NCI-H1092 (cell line): Measurements from ENCODE around the gene MAPK11.

Source experiments
- DNase-seq: peaks from one replicate; lab custom pipeline; 2025; lab: John Stamatoyannopoulos, UW

MAPK11 gene

DNA sequence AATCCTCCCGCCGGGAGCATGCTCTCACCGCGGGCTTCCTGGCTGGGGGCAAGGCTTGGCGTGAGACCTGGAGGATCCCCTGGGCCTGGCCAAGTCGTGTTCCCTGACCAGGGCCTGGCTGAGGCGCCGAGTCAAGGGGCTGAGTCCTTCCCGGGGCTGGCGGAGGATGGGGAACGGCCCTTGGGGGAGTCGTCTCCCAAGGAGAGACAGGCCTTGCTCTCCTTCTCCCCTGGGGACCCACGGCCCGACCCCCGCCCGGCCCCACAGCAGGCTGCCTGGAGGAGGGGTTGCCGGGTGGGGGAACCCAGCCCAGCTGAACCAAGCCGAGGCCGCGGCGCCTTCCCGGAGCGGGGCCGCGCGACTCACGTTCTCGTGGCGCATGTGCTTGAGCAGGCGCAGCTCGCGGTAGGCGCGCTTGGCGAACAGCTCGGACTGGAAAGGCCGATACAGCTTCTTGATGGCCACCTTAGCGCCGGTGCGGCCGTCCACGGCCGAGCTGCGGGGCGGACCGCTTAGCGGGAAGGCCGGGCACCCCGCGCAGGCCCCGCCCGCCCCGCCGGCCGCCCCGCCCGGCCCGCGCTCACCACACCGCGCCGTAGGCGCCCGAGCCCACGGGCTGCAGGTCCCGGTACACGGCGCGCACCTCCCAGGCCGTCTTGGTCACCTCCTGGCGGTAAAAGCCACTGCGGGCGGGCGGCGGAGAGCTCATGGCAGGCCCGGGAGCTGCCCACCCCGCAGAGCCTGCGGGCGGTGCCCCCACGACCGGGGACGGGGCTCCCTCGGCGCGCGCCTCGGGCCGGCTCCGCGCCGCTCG lies 9.2 kb downstream of the MAPK11 start:
- DNase-seq, result no peak

DNA sequence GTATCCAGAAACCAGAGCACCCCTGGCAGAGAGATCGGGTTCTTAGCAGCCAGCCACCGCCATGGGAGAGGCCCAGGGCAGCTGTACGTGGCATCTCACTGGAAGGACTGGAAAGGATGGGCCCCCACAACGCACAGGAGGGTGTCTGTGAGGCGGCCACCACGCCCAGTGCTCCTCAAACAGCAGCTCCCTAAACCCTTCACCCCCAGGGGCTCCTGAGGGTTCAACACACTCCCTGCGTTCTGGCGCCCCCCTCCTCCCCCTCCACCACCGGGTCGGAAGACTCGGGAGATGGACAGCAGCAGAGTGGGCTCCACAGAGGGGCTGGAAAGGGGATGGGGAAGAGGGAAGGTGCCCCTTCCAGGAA lies 9.8 kb downstream of the MAPK11 start:
- no peak for DNase-seq

DNA sequence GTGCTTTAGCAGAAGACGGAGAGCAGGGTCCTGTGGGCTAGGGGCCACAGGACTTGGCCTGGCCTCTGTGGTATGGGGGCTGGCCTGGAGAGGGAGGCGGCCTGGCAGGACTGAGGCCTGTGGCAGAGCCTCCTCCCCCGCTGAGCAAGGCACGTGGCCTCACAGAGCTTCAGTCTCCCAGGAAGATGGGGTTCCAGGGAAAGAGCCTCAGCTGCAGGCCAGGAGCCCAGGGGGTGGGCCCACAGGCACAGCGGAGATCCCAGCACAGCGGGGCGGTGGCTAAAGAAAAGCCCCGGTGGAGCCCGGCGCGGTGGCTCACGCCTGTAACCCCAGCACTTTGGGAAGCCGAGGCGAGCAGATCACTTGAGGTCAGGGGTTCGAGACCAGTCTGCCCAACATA lies 10.9 kb downstream of the MAPK11 start:
- DNase-seq, result no peak

DNA sequence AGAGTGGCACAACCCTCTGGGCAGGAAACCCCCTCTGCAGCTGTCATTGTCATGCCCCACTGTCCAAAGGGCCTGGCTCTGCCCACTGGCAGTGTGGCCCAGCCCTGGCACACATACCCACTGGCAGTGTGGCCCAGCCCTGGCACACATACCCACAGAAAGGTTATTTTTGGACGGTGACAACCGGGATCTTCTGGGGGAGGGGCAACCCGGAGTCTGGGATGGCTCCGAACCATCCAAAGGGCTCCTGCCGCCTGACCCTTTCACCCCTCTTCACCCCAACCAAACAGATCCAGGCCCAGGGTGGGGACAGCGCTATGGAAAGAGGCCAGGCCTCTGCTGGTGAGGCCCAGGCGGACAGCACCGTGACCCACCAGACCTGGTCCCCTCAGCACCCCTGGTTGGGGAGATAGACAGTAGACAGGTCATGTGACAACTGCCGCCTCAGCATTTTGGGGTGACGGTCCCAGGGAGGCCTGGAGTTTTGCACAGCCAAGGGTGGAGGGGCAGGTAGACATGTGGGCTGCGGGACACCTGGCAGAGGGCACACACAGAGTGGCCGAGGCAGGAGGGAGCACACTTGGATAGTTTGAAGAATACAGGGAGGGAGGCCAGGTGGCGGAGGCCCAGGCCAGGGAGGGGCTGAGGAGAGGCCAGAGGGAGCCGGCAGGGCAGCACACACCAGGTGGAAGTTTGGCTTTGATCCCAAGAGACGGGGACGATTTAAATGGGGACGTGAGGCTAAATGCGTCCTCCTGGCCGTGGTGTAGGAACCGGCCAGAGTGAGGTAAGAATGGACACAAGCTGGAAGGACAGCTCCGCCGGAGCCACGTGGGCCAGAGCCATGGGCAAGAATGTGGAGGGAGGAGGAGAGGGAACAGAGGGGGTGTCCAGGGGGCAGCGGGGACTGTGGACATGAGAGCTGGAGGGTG lies 11.6 kb downstream of the MAPK11 start:
- DNase-seq, result no peak

DNA sequence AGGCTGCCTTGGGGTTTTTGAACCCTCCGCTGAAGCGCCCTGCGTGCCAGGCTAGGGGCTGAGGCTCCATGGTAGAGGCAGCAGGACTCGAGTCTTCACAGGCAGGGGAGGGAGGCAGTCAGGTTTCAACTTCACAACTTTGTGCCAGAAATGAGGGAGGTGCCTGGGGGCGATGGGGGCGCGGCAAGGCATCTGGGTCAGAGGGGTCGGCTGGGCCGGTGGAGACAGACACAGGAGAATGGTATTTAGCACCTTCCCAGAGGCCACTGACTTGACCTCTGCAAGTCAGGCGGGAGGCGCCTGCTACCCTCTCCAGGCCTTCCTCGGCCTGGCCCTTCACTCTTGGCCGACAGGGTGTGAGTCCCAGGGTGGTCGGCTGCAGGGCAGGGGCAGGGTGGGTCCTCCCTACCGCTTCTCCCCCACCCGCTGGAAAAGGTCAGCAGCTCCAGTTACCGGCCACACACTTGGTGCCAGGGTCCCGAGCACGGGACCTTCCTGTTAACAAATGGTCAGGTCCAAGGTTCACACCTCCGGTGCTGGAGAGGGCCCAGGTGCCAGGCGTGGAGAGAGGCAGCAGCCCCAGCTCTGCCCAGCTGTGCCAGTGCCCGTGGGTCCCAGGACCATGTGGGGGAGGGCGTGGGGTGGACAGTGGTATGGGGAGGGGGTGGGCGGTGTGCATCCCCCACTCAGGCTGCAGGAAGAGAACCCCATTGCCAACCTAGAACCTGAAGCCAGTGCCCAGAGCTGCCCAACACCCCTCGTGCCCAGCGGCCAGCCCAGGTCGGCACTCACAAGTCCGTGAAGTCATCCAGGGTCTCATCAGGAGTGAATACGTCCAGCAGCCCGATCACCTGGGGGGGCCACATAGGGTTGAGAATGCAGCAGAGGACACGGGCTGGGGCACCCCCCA lies 12.5 kb downstream of the MAPK11 start:
- no peak for DNase-seq

DNA sequence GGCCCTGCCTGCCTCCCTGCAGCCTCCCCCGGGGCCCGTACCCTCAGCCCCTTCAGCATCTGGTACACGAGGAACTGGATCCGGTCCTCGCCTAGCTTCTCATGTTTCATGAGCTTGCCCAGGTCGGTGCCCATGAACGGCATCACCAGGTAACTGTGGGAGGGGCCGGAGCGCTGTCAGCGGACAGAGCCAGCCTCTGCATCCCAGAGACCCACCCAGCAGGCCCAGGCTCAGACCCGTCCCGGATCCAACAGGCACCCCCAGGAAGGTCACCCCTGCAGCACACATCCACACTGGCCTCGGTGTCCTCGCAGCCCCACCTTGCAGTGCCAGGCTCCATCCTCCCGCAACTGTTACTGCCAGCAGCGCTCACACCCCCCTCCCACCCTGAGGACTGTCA lies 13.1 kb downstream of the MAPK11 start:
- no peak for DNase-seq

DNA sequence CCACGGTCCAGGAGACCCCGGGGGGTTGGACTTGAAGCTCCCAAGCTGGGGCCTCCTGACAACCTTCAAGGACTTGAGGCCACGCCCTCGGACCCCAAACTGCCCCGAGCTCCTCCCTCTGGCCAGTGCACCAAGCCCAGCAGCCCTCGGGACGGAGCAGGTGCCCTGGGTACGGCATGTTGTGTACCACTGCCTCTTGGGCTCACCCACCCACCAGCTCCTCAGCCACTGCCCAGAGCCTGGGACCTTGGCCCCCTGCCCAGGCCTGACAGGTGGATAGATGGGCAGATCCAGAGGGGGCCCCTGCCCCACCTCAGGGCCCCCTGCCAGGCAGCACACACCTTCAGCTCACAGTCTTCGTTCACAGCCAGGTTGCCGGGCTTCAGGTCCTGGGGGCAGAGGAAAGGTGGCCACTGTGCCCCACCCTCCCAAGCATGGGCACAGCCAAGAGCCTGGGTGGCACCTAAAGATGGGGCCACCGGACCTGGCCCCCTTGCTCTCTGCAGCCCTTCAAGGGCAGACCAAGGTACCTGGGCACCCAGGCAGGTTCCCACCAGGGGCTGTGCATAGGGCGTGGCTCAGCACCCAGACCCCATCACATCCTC lies 13.8 kb downstream of the MAPK11 start:
- no peak for DNase-seq

DNA sequence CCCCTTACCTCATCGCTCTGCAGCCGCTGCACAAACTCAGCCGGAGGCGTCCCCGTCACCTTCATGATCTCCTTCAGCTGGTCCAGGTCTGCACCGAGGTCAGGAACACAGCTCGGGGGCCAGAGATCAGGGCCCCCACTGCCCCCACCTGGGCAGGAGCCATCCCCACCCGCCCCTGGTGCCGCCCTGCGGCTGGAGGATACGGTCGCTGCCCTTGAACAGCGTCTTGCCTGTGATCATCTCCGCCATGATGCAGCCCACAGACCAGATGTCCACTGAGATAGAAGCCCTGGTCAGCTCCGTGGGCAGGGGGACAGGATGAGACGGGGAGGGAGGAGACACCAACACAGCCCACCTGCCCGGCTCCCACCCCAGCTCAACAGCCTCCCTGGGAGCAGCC lies 14.6 kb downstream of the MAPK11 start:
- DNase-seq, result no peak

DNA sequence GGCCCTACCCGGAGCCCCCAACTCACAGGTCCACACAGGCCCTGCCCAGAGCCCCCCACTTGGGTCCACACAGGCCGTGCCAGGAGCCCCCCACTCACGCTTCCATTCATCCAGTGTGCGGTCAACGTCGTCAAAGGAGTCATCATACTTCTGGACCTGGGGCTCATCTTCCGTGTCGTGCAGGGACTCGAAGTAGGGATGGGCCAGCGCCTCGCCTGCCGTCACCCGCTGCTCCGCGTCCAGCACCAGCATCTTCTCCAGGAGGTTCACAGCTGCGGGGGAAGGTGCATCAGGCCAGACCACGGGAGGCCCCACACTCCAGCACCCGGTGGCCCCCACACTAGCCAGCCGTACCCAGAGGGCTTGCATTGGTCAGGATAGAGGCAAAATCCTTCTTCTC lies 15.1 kb downstream of the MAPK11 start:
- DNase-seq, result no peak

DNA sequence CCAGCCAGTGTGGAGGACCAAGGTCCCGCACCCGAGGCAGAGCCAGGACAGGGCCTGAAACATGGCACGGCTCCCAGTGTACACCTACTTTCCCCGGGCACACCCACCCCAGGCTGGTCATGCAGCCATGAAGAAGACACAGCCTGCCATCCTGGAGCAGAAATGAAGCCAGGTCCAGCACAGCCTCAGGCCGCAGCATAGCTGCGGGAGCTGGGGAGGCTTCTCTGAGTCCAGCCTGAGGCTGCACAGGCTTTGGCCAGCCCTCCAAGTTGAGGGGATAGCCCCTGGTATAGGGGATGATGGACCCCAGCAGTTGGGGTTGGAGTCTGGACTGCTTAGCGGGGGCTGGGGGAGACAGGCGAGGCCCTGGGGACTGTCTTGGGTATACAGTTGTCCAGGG lies 16.2 kb downstream of the MAPK11 start:
- no peak for DNase-seq

DNA sequence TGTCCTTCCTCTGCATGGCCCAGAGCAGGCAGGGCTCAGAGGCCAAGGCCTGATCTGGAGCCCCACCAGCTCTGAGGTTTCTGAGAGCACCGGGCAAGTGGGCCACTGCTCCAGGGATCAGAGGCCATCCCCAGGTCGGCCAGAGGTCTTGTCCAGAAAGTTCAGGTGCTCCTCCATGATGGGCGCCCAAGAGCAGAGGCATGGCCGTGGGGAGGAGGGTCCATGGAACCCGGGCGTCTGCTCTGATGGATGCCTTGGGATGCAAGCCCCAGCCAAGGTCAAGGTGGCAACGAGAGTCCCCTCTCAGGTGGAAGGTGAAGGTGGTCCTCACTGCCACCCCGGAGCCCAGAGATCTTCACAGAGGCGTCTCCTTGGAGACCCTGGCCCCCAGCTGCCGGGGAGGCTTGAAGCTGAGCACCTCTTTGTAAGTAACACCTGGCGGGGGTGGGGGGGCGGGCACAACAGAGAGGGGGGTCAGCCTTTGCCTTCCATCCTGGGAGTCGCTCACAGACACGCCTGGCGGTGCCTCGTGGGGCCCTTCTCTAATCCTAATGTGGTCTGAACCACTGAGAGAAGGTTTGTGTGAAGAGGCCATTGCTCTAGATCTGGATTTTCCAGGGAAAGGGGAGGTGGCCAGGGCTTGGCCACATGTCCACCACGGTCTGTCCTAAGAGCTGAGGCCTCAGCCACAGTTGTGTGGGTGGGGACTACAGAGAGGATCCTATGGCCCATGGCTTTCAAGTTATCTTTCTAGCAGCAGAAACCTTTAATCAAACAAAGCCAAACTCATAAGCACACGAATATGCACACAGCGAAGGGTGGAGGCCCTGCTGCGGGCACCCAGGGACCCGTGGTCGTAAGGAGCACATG lies 16.9 kb downstream of the MAPK11 start:
- no peak for DNase-seq

DNA sequence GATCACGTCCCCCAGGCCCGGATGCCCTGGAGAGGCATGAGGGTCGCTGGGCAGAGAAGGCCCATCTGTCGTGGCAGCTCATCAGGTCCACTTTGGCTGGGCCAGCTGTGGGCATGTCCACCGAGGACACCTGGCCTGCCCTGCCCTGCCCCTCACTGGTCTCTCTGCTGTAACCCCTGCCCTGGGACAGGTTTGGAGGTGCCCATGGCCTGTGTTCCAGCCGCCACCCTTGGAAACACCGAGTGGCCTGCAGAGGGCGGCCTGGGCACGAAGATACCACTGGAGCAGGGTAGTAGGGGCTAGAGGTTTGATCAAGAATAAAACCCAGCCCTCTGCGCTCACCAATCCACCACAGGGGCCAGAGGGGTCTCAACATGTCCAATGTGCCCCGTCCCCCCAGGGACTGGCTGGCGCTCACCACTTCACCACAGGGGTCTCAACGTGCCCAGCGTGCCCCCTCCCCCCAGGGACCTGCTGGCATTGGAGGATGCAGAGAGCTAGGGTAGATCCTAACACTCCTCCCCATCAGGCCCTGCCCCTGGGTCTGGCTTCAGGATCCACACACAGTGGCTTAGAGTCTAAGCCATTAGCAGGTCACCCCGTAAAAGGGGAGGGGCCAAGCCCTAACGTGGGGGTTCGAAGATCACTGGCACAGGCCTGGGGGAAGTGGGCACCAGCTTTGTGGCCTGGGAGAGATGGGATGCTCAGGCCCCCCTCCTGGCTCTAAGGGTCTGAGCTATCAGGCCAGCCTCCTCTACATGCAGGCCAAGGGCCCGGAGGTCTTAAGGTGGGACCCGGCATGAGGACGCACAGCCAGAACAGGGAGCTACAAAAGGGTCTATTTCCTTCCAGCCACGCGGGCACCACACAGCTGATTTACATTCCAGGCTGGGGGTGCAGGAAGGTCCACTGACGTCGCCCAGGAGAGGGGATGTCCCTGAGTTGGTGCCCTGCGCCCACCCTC lies 17.8 kb downstream of the MAPK11 start:
- DNase-seq, result no peak

DNA sequence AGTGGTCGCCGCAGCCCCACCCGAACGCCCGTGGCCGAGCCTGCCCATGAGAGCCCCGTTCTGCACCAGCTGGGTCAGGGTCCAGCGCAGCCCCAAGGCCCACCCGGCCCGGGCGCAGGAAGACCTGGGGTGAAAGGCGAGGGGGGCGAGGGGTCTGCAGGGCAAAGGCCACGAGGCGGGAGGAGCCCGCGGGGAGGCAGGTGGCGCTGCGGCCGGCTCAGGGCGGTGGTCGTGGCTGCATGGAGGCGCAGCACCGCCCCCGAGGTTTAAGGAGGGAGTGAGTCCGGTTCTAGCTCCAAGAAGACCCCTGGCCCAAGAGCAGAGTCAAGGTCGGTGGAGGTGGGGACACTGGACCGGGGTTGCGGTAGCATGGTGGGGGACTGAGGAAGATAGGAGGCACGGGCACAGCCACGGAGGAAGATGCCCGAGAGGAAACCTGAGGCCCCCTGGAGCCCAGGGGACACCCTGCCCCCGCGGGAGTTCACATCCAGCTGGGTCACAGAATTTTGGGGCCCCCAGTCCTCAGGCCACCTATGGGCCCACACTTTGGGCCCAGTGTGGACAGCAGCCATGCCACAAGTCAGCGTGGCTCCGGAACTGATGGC lies 18.6 kb downstream of the MAPK11 start:
- DNase-seq, result no peak

DNA sequence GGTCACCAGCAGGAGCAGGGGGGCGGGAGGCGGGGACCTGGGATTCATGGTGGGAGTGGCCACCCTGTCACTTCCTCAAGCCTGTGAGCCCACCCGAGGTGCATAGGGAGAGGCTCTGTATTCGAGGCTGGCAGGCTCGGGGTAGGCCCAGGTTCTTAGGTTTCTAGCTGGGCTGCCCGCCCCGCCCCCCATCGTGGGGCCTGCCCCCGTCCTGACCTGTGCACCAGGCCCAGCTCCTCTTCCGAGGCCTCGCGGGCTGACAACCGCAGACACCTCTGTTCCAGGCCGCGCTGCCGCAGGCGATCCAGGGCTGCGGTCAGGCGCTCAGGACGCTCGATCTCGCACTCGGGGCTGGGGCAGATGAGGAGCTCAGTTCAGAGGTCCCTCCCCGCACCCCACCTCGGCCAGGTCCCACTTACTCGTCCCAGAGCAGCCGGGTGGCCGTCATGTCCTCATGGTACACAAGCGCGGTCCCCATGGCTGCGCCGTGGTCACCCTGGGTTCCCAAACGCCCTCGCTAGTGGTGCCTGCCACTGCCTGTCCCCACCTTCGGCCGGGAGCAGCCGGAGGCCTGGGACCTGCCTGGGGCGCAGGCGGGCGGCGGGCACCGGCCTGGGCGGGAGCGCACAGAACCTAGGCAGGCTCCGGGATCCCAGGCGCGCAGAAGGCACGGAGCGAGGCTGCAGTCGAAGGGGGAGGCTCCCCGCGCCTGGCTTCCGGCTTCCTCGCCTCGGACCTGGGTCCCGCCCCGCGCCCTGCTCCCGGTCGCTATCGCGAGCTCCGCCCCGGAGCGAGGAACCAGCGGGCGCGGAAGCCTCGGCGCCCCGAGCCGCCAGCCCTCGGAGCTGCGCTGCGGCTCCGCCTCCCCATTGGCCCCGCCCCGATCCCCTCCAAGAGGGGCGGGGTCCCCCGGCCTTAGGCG lies 19.4 kb downstream of the MAPK11 start, which contains the start of gene HDAC10:
Gene HDAC10, minus strand, starts transcription at position 711 of the 922 bp plus-strand sequence. Its CDS starts 233 bp downstream, at position 478.
- no peak for DNase-seq

DNA sequence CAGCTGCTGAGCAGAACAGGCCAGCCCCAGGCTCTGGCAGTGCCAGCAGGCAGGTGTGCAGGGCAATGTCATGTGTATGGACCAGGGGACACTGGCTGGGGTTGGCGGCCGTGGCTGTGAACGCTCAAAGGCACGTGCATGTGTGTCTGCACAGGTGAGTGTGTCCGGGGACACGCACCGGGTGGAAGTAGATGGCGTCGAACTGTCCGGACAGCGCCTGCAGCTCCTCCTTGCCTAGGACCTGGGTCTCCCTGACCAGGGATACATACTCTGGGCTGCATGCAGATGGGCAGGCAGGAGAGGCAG lies 20.0 kb downstream of the MAPK11 start:
- DNase-seq, result no peak

DNA sequence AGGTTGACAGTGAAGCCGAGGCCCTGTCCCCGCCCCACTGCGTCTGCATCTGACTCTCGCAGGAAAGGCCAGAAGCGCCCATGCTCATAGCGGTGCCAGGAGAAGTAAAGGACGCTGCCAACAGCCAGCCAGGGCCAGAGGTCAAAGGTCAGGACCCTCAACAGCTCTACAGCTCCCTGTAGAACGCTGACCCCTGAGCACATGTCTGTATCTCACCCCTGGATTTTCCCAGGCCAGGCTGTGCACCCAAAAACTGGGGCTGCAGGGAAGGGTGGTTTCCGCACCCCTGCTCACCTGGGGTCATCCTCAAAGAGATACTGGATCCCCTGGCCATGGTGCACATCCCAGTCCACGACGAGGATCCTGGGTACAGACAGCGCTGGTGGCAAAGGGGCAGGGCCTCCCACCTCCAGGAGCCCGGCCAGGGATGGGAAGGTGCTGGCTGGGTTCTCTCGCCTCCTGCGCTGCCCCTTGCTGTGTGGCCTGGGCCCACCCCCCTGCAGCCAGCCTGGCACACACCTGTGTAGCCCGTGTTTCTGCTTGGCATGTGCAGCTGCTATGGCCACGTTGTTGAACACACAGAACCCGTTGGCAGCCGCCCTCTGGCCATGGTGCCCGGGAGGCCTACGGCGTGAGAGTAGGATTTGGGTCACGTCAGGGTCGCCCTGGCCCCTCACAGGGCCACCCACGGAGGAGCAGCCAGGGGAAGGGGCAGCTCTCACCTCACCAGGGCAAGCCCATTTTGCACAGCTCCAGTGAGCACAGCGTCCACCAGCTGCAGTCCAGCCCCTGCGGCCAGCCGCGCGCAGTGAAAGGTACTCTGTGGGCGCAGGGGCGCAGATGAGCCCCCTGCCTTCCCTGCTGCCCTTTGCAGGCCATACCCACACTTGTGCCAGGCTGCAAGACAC lies 20.6 kb downstream of the MAPK11 start:
- DNase-seq, result no peak
